GM21576 (cell line): Measurements from ENCODE around the gene SERPINF2.
"Not testable (repeated sequence)": the region's sequence is repeated elsewhere in the genome, so short reads cannot be mapped to it uniquely, and the experiment has no call there.

Experiments used
- ATAC-seq: cut with Tn5 transposase; IDR thresholded peaks from one replicate; pipeline ENCODE4 v1.9.1; 2021; ENCODE audit warnings: mild to moderate bottlenecking, moderate library complexity; ENCODE audit not compliant: unreplicated experiment

SERPINF2 gene

DNA sequence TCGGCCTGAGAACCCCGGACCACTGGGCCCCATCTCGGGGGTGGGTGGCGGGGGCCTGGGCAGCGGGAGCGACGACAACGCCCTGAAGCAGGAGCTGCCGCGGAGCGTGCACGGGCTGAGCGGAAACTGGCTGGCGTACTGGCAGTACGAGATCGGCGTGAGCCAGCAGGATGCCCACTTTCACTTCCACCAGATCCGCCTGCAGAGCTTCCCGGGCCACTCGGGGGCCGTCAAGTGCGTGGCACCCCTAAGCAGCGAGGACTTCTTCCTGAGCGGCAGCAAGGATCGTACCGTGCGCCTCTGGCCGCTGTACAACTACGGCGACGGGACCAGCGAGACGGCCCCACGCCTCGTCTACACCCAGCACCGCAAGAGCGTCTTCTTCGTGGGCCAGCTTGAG lies 8.9 kb upstream of the SERPINF2 start:
- ATAC-seq: no peak

DNA sequence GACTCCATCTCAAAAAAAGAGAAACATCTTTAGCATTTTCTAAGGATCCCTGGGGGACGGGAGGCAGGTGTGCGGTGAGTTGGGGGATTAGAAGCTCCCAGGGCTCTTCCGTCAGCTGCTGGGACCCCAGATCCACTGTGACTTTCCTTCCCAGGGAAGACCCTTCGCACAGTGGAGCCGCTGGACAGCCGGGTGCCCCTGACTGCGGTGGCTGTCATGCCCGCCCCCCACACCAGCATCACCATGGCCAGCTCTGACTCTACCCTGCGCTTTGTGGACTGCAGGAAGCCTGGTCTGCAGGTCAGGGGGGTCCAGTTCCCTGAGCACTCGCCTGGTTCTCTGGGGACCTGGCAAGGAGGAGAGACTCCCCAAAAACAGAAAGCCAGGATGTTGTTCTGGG lies 7.3 kb upstream of the SERPINF2 start:
- ATAC-seq: no peak

DNA sequence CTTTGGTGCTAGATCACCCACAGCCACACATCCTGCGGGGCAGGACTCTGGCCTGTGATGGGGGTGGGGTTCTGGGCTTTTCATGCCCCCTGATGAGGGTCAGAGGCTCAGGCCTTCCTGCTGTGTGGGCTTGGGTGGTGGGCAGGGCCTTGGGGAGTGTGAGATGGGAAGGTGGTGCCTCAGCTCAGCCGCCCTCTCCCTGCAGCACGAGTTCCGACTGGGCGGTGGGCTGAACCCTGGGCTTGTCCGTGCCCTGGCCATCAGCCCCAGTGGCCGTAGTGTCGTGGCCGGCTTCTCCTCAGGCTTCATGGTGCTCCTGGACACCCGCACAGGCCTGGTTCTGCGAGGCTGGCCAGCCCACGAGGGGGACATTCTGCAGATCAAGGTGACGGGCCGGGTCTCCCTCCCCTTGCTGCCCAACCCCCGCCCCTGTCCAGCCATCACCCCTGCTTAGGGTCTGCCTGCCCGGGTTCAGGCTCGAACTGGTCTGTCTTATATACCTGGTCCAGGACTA lies 6.8 kb upstream of the SERPINF2 start:
- ATAC-seq: no peak

DNA sequence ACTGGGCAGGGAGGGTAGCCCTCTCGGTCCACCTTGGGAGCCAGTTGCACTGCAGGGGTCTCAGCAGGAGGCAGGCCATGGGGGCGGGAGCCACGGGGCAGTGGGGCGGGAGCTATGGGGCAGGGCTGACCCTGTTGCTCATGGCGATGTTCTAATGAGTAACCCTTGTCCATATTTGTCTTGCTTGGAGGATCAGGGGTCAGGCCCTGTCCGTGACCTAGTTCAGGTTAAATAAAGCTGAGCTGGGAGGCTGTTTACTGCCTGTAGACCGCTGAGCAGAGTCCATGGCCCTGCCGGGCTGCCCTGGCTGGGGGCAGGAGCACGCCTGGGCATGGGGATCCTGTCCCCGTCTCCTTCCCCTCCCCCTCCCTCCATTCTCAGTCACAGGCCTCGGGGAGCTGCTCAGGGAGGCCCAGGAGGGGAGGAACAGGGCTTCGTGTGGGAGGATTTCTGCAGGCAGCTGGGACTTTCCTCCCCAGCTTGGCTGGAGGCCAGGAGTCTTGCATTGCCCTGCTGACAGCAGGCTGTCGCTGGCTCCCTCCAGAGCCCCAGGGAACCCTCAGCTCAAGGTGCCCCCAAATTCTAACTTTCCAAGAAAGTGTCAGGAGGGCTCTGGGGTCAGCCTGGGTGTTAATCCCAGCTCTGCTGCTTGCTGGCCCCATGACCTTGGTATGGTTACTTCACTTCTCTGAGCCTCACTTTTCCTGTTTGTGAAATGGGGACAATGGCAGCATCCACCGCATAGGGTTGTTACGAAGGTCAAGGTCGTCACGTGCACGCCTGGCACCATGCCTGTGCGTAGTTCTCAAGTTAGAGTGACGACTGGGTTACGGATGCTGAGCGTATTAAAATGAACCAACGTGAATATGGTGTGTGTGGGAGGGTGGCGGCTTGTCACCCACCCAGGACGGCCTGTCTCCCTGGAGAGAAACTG lies 6.1 kb upstream of the SERPINF2 start:
- no peak for ATAC-seq

DNA sequence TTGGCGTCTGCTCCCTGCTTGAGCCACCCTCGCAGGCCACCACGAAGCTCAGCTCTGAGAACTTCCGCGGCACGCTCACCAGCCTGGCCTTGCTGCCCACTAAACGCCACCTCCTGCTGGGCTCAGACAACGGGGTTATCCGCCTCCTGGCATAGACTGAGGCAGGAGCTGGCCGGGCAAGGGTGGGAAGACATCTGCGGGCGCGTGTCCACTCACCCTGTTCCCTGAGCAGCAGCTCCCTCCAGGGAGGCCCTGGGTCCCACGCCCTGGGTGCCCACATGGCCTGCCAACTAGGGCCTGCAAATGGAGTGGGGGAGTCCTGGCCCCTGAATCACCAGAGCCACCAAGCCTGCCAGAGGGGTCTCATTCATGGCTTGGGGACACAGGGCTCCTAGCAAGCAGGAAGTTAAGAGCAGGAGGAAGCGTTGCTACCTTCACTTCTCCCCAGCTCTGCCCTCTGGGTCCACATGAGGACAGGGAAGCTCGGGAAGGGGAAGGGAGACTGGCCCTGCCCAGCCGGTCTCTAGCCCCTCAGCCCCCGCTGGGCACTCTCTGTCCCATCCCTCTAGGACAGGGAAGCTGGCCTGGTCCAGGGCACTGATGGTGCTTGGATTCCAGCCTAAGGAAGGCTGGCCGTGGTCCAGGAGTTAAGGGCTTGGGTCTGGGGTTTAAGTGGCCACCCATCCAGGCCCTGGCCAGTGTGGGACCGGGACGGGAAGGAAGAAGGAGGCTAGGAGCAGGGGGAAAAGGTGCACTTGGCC lies 5.0 kb upstream of the SERPINF2 start:
- no peak for ATAC-seq

DNA sequence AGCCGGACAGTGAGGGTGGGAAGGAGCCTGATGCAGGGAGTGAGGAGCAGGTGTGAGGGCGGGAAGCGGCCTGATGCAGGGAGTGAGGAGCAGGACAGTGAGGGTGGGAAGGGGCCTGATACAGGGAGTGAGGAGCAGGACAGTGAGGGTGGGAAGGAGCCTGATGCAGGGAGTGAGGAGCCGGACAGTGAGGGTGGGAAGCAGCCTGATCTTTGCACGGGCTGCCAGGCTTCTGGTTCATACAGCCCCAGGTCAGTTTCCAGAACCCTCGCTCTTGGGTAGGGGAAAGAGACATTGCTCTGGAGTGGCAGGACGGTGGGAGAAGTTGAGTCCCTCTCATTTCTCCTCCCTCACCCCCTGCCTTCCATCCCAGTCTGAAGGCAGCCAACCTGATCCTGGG lies 772 bp upstream of the SERPINF2 start:
- not testable (repeated sequence) for ATAC-seq

DNA sequence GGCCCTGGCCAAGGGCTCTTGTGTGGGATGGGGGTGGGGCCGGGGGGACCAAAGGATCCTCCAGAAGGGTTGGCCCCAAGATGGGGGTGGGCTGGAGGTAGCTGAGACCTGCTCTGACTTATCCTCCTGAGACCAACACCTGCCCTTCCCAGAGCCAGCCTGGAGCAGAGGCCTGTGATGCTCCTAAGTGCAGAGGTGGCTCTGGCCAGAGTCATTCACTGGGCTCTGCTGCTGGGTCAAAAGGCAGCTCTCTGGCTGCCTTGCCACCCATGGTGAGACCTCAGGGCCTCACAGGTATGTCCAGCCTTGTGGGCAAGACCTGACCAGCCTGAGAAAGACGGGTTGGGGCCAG lies 393 bp downstream of the SERPINF2 start:
- ATAC-seq: no peak

DNA sequence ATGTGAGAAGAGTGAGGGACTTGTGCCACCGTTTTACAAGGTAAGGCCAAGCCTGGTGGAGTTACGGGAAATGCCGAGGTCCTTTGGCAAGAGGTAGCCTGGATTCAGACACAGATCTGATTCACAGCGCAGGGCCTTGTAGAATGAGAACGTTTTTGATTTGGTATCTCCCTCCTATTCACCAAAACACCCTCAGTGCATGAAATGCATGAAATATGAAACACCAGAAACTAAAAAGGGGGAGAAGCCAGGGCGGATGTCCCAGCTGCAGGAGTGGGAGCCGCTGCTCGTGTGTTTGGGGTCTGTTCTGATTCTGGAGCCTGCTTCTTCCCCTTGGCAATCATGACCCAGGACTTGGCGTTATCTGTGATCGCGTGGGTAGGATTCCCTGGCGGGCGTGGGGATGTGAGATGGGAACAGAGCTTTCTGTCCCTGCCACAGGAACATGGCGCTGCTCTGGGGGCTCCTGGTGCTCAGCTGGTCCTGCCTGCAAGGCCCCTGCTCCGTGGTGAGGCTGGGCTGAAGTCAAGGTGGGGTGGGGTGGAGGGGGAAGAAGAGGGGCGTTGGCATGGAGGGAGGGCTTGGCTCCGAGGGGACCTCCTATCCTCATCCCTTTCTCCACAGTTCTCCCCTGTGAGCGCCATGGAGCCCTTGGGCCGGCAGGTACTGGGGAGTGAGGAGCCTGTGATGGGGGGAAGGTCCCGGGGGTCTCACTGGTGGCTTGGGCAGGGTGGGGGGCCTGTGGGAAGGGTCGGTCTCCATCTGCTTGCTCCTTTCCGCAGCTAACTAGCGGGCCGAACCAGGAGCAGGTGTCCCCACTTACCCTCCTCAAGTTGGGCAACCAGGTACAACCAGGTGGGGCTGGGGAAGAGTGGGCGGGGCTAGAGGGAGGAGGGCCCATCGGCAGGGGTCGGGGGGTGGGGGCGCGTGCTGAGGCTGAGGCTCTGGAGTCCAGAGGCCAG lies 2.2 kb downstream of the SERPINF2 start:
- ATAC-seq: no peak

DNA sequence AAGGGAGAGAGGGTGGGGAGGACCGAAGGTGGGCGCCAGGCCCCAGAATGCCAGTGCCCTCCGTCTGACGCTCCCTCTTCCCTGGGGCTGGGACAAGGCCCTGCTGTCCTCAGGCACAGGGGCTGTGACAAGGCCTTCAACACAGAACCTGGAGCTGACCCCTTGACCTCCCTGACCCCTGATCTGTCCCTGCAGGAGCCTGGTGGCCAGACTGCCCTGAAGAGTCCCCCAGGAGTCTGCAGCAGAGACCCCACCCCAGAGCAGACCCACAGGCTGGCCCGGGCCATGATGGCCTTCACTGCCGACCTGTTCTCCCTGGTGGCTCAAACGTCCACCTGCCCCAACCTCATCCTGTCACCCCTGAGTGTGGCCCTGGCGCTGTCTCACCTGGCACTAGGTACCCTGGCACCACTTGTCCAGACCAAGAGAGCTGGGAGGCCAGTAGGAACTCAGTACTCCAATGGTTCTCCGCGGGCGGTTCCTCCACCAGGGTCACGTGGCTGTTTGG lies 2.9 kb downstream of the SERPINF2 start:
- ATAC-seq: no peak

DNA sequence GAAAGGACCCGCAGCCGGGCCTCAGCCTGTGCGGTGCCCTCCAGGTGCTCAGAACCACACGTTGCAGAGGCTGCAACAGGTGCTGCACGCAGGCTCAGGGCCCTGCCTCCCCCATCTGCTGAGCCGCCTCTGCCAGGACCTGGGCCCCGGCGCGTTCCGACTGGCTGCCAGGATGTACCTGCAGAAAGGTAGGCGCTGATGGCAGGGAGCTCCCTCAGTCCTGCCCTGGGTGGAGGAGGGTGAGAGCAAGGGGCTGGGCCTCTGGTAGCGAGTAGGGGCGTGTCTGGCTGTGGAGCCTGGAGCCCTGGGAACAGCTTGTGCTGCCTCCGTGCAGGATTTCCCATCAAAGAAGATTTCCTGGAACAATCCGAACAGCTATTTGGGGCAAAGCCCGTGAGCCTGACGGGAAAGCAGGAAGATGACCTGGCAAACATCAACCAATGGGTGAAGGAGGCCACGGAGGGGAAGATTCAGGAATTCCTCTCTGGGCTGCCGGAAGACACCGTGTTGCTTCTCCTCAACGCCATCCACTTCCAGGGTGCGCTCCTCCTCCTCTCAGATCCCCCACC lies 4.4 kb downstream of the SERPINF2 start:
- ATAC-seq: no peak

DNA sequence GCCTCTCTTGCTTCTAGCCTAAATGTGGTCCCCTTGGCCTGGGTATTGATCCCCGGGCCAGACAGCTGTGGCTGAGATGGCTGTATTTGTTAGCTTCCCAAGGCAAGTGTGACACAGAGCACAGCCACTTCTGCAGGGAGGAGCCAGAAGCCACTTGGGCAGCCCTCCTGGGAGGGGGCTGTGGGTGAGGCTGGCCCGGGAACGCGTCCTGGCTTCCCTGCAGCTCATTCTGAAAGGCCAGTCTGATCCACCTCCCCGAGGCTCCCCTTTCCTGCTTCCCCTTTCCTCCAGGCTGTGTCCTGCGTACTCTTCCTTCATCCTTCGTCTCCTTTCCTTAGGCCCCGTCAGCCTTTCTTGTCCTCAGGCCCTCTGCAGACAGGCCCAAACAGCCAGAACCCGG lies 8.0 kb downstream of the SERPINF2 start:
- ATAC-seq: no peak

DNA sequence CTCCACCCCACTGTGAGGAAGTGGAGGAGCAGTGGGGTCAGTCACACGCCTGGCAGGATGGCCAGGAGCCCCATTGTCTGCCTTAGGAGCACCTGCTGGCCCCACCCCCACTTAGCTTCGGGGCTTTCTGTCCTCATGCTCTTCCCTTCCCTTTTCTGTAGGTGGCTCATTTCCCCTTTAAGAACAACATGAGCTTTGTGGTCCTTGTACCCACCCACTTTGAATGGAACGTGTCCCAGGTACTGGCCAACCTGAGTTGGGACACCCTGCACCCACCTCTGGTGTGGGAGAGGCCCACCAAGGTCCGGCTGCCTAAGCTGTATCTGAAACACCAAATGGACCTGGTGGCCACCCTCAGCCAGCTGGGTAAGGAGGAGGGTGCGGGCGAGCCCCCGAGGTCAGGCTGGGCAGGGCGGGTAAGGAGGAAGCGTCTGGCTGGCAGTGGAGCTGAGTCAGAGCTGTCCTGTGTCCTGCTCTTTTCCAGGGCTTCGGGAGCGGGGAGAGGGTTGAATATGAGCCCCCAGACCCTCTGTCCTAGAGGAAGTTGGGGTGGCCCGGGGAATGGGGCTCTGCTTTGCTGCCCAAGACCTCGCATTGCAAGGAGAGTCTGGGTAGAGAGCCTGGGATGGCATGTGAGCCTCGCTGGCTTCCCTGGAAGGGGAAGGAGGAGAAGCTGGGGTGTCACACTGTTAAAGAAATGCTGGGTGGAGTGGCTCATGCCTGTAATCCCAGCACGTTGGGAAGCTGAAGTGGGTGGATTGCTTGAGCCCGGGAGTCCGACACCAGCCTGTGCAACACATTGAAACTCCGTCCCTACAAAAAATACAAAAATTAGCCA lies 10.0 kb downstream of the SERPINF2 start:
- ATAC-seq: no peak

DNA sequence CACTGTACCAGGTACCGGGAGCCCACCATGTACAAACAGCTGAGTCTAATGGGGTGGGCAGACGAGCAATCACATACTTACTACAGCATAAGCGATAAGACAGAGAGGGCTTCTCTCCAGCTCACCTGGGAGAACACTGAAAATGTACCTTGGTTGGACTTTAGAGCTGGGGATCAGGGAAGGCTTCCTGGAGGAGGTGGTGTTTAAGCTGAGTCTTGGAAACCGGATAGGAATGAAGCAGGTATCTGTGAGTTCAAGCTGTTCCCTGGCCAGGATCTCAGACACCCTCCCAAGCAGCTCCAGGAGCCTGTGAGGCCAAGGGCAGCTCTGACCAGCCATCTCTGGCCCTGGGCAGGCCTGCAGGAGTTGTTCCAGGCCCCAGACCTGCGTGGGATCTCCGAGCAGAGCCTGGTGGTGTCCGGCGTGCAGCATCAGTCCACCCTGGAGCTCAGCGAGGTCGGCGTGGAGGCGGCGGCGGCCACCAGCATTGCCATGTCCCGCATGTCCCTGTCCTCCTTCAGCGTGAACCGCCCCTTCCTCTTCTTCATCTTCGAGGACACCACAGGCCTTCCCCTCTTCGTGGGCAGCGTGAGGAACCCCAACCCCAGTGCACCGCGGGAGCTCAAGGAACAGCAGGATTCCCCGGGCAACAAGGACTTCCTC lies 11.2 kb downstream of the SERPINF2 start:
- no peak for ATAC-seq

DNA sequence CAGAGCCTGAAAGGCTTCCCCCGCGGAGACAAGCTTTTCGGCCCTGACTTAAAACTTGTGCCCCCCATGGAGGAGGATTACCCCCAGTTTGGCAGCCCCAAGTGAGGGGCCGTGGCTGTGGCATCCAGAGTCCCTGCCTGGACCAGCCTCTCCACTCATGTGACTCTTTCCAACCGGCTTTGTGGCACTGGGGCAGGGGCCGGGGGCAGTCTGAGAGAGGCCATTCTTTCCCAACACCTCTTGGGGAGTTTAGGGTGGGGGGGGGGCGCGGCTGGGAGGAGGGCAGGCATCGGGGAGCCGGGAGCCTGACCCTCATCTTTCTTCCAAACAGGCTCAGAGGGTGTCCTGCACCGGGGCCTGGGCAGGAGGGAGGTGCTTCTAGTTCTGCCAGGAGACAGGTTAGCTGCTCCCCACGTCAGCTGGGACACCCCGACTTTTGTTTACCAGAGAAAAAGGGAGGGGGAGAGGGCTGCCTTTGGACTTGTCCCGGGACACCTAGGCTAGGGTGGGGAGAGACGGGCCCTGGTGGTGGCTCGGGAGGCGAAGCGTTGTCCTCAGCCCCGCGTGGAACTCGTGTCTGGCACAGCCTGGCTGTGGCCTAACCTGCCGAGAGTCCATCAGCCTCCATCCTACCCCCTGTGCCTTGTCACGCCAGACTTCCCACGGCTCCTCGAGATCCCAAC lies 11.9 kb downstream of the SERPINF2 start:
- ATAC-seq: no peak

DNA sequence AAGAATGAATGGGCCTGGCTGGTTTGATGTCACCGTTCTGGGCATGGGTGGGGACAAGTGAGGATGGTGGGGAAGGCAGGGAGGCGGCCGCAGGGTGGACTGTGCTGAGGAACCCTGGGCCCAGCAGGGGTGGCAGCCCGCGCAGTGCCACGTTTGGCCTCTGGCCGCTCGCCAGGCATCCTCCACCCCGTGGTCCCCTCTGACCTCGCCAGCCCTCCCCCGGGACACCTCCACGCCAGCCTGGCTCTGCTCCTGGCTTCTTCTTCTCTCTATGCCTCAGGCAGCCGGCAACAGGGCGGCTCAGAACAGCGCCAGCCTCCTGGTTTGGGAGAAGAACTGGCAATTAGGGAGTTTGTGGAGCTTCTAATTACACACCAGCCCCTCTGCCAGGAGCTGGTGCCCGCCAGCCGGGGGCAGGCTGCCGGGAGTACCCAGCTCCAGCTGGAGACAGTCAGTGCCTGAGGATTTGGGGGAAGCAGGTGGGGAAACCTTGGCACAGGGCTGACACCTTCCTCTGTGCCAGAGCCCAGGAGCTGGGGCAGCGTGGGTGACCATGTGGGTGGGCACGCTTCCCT lies 12.7 kb downstream of the SERPINF2 start:
- ATAC-seq: no peak

DNA sequence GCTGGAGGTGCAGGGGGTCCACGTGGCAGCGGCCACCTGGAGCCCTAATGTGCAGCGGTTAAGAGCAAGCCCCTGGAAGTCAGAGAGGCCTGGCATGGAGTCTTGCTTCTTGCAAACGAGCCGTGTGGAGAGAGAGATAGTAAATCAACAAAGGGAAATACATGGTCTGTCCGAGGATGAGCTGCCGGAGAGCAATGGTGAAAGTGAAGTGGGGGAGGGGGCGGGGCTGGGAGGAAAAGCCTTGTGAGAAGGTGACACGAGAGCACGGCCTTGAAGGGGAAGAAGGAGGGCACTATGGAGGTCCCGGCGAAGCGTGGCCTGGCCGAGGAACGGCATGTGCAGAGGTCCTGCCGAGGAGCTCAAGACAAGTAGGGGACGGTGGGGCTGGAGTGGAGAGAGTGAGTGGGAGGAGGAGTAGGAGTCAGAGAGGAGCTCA lies 13.2 kb downstream of the SERPINF2 start:
- no peak for ATAC-seq

DNA sequence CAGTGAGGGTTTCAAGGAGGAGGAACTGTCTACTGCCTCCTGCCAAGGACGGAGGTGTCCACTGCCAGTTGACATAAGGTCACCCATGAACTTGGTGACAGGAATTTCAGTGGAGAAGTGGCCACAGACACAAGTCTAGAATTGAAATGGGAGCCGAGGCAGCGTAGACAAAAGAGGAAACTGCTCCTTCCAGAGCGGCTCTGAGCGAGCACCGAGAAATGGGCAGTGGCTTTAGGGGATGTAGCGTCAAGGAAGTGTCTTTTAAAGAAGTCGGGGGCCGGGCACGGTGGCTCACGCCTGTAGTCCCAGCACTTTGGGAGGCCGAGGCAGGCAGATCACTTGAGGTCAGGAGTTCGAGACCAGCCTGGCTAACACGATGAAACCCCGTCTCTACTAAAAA lies 16.1 kb downstream of the SERPINF2 start:
- no peak for ATAC-seq

DNA sequence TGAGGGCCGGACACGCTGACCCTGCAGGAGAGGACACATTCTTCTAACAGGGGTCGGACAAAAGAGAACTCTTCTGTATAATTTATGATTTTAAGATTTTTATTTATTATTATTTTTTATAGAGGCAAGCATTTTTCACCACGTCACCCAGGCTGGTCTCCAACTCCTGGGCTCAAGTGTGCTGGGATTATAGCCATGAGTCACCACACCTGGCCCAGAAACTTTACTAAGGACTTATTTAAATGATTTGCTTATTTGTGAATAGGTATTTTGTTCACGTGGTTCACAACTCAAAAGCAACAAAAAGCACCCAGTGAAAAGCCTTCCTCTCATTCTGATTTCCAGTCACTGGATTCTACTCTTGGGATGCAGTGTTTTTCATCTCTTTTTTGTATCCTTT lies 16.9 kb downstream of the SERPINF2 start:
- no peak for ATAC-seq
